ENCODE results near the gene ANK3.

The ANK3 gene

DNA sequence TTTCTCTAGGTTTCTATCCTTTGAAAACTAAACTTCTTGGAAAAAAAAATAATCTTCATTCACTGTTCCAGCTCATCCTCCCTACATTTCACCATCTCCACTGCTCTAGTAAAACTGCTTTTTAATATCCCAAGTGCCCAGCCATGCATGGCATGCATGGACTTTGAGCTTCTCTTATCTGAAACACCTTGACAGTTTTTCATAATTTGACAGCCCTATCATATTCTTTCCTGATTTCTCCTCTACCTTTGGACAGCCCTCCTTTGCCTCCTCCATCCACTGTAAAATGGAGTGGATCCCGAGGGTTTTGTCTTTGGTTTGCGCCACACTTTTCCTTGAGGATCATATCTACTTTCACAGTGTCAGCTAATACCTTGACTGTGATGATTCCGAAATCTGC, 212.8 kb downstream of the ANK3 start:
- H3K4me3 ChIP-seq (ENCODE audit: low read depth, low read length) = no peak overlapping the region
- TF ChIP-seq CTCF (IDR thresholded peaks at IDR 0.05; ENCODE audit: insufficient read depth, low read depth, low read length, missing control alignments) = no peak
- DNase-seq (ENCODE audit: low read depth) = no peak

- DNase-seq (ENCODE audit: low read depth) = no peak
- H3K4me3 ChIP-seq (ENCODE audit: low read depth, low read length) = no peak overlapping the region
- TF ChIP-seq CTCF (IDR thresholded peaks at IDR 0.05; ENCODE audit: insufficient read depth, low read depth, low read length, missing control alignments) = no peak
Observed at GRCh38 chr10:60175441-60175971, 214.2 kb downstream of the ANK3 start.

- DNase-seq (ENCODE audit: low read depth) = no peak
- TF ChIP-seq CTCF (IDR thresholded peaks at IDR 0.05; ENCODE audit: insufficient read depth, low read depth, low read length, missing control alignments) = no peak
- no peak overlapping the region for H3K4me3 ChIP-seq (ENCODE audit: low read depth, low read length)
Observed at GRCh38 chr10:60172363-60172990, 217.2 kb downstream of the ANK3 start.

DNA sequence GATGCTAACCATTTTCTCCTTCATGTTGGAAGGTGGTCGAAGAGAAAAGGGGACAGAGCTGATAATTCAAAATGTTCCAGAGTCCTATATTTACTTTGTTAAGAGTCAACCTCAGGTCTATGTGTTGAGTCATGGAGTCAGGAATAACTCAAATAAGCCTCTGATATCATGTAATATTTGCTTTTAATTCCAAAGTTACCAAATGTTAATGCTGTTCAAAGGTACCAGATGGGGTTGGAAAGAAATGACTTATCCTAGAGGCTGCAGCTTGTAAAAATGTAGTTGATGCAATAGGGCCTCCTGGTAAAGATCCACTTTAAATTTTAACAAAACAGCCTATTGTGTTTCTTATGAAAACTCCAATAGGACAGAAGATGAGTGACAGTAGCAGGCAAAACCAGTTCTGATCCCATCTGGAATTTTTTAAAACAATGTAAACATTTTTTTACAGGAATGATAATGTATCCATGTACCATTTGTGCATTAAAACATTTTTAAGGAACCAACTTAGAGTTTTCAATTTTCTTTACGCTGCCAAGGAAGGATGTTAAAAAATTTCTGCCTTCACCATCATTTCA, 218.2 kb downstream of the ANK3 start:
- no peak for DNase-seq (ENCODE audit: low read depth)
- no peak overlapping the region for H3K4me3 ChIP-seq (ENCODE audit: low read depth, low read length)
- TF ChIP-seq CTCF (IDR thresholded peaks at IDR 0.05; ENCODE audit: insufficient read depth, low read depth, low read length, missing control alignments) = no peak

GRCh38 chr10:60170250-60170649, 219.4 kb downstream of the ANK3 start:
- H3K4me3 ChIP-seq (ENCODE audit: low read depth, low read length) = no peak overlapping the region
- no peak for TF ChIP-seq CTCF (IDR thresholded peaks at IDR 0.05; ENCODE audit: insufficient read depth, low read depth, low read length, missing control alignments)
- peak; percentile 2 for DNase-seq (ENCODE audit: low read depth)

DNA sequence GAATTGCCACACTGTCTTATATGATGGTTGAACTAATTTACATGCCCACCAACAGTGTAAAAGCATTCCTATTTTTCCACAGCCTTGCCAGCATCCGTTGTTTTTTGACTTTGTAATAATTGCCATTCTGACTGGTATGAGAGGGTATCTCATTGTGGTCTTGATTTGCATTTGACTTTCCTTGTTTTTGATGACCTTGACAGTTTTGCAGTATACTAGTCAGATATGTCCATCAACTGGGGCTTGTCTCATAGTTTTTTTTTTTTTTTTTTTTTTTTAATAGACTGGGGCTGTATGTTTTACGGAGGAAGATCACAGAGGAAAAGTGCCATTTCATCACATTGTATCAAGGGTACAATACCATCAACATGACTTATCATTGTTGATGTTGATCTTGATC, 220.6 kb downstream of the ANK3 start:
- DNase-seq (ENCODE audit: low read depth) = no peak
- H3K4me3 ChIP-seq (ENCODE audit: low read depth, low read length) = no peak overlapping the region
- no peak for TF ChIP-seq CTCF (IDR thresholded peaks at IDR 0.05; ENCODE audit: insufficient read depth, low read depth, low read length, missing control alignments)

DNA sequence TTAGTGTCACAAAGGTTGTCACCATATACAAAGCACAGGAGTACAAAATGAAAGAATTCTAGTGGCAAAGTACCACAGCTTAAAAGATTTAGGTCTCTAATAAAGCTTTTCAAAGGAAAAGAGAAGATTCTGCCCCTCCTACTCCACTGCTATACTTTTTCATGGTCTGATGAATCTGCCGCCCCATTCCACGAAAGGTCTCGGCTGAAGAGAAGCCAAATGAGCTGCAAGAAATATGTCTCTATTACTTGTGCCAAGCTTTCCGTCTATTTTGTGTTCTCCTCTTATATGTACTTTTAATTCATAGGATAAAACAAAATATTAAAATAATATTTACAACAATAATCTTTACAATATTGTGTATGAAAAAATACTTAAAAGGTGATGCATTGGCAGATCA, 222.6 kb downstream of the ANK3 start:
- no peak overlapping the region for H3K4me3 ChIP-seq (ENCODE audit: low read depth, low read length)
- TF ChIP-seq CTCF (IDR thresholded peaks at IDR 0.05; ENCODE audit: insufficient read depth, low read depth, low read length, missing control alignments) = no peak
- DNase-seq (ENCODE audit: low read depth) = no peak
